HepG2 (cell line): Measurements from ENCODE around the gene ST6GALNAC2. TPM values are rescaled to one million over a fixed set of nuclear protein-coding genes. Genes with fewer than 3 reads are reported as not detected.

Experiments used
- ATAC-seq: fragments of 200-7000 bp; cut with Tn5 transposase; 3 replicates; pipeline ENCODE4 v1.9.1; 2020; ENCODE audit warnings: mild to moderate bottlenecking, moderate library complexity
- BruUV-seq: library from RNA; stranded (reverse); fragments of 400-500 nt; replicated peaks from 2 replicates; lab custom pipeline; 2021; lab: Mats Ljungman, UMichigan
- CTCF ChIA-PET: fragments of 300-600 bp; formaldehyde crosslinking; extraction: SDS; loops from one replicate; lab custom pipeline; 2021; ENCODE audit warnings: low total read pairs, inconsistent platforms, low intra/inter-chr PET ratio; lab: Yijun Ruan, JAX
- POLR2A ChIA-PET: fragments of 350-600 bp; sonication (Branson Sonifier 250); formaldehyde crosslinking; loops from one replicate; lab custom pipeline; 2020; ENCODE audit warnings: antibody characterized with exemption, inconsistent platforms; lab: Yijun Ruan, JAX
- DNase-seq: peaks from one replicate; pipeline ENCODE4 v3.0.0-alpha.2; 2015; ENCODE audit warnings: low spot score
- FAIRE-seq: peaks from 3 replicates; lab custom pipeline; 2011; peaks lifted over from hg19 to GRCh38; lab: Jason Lieb, UNC
- H2AFZ ChIP-seq: one replicate; pipeline ENCODE4 v1.6.1; 2011; ENCODE audit warnings: low read length, inconsistent platforms
- H3K27ac ChIP-seq: fragments of 300-600 bp; 3 replicates; pipeline ENCODE4 v1.8.0; 2011; ENCODE audit warnings: mixed run types, mild to moderate bottlenecking, mixed read lengths, low read length, inconsistent platforms; ENCODE audit not compliant: insufficient read depth; ENCODE audit errors: extremely low read length
- H3K27me3 ChIP-seq, 2 experiments: fragments of 200-600 bp in 1 of 2; 2 replicates in 1 of 2; 3 replicates in 1 of 2; pipeline versions ENCODE4 v1.6.0 to v1.8.0; 2011; ENCODE audit warnings: low read length in 2 of 2, mild to moderate bottlenecking in 2 of 2, moderate library complexity in 2 of 2, inconsistent platforms in 1 of 2; ENCODE audit not compliant: insufficient read depth in 2 of 2, control insufficient read depth in 1 of 2
- H3K36me3 ChIP-seq, 2 experiments: fragments of 200-600 bp in 1 of 2; replicated peaks in 1 of 2; 2 replicates in 1 of 2; 3 replicates in 1 of 2; pipeline versions ENCODE4 v1.5.1 to v1.8.0; 2011; ENCODE audit warnings: low read length in 2 of 2, inconsistent platforms in 1 of 2; ENCODE audit not compliant: insufficient read depth in 2 of 2, control insufficient read depth in 1 of 2
- H3K4me1 ChIP-seq: 2 replicates; pipeline ENCODE4 v1.5.1; 2012; ENCODE audit warnings: low read length, inconsistent platforms; ENCODE audit not compliant: insufficient read depth
- H3K4me2 ChIP-seq: 2 replicates; pipeline ENCODE4 v1.6.0; 2011; ENCODE audit warnings: low read depth, low read length, inconsistent platforms
- H3K4me3 ChIP-seq, 3 experiments: fragments of 200-600 bp in 1 of 3; sonication (generic), shearing (Covaris generic) in 1 of 3; replicated peaks in 1 of 3; 2 replicates each; pipeline ENCODE4 v1.5.1; 2011 to 2016; ENCODE audit warnings: low read length in 3 of 3, inconsistent platforms in 2 of 3, low read depth in 2 of 3, mild to moderate bottlenecking in 2 of 3, control low read depth in 1 of 3, mixed read lengths in 1 of 3; ENCODE audit not compliant: insufficient read depth in 1 of 3
- H3K79me2 ChIP-seq: one replicate; pipeline ENCODE4 v1.6.1; 2011; ENCODE audit warnings: low read length, inconsistent platforms; ENCODE audit not compliant: insufficient read depth
- H3K9ac ChIP-seq: 2 replicates; pipeline ENCODE4 v1.6.0; 2011; ENCODE audit warnings: mild to moderate bottlenecking, low read depth, low read length, inconsistent platforms; ENCODE audit not compliant: insufficient read depth
- H3K9me3 ChIP-seq: 2 replicates; pipeline ENCODE4 v1.5.1; 2012; ENCODE audit warnings: mild to moderate bottlenecking, low read length
- H4K20me1 ChIP-seq: 2 replicates; pipeline ENCODE4 v1.6.0; 2011; ENCODE audit warnings: inconsistent platforms, mild to moderate bottlenecking, low read length, moderate library complexity; ENCODE audit not compliant: insufficient read depth
- FOSL2 ChIP-seq: sonication (generic); formaldehyde crosslinking; IDR thresholded peaks from 2 replicates; pipeline ENCODE4 v1.4.0; 2020; ENCODE audit warnings: missing genetic modification reagents
- TFAP4 ChIP-seq: sonication (generic); IDR thresholded peaks from 2 replicates; pipeline ENCODE4 v1.6.1; 2016; ENCODE audit warnings: low read depth, borderline replicate concordance
- ZNF3 ChIP-seq: IDR thresholded peaks from 2 replicates; pipeline ENCODE4 v1.7.0; 2017; ENCODE audit warnings: inconsistent platforms
- ZNF83 ChIP-seq: sonication (generic); formaldehyde crosslinking; IDR thresholded peaks from 2 replicates; pipeline ENCODE4 v1.4.0; 2020; ENCODE audit warnings: missing genetic modification reagents, mild to moderate bottlenecking, borderline replicate concordance
- WGBS: methylation state at CpG from one replicate; pipeline ENCODE4 v1.1.6; 2017; ENCODE audit warnings: low lambda C conversion rate; 5-methylcytosine and 5-hydroxymethylcytosine counted together
- in situ Hi-C: cut with HindIII; loops from 2 replicates; pipeline ENCODE4 v1.10.0; 2017; ENCODE audit warnings: low pct_unique_long_range_greater_than_20kb; ENCODE audit not compliant: extremely low pct_ligation_motif_present
- intact Hi-C: fragments of 100-400 bp; cut with micrococcal nuclease; formaldehyde crosslinking; loops from one replicate; pipeline ENCODE4 v1.10.0; 2022; ENCODE audit not compliant: unreplicated experiment
- polyA plus RNA-seq, 8 experiments: library from polyadenylated mRNA; depleted of rRNA in 3 of 8; stranded (reverse) in 7 of 8; unstranded in 1 of 8; fragments of >200 nt; fragmentation: Illumina TruSeq in 4 of 8; extraction: Trizol in 4 of 8; gene quantifications; 2 replicates each; pipeline versions ENCODE4 v1.2.1 to v1.2.3, GENCODE V29; 2011 to 2016; ENCODE audit warnings: low read depth in 4 of 8, missing spikeins in 1 of 8, mixed read lengths in 1 of 8; ENCODE audit not compliant: insufficient read depth in 1 of 8
- total RNA-seq, 5 experiments: library from RNA; depleted of rRNA; stranded (reverse); fragments of >200 nt; fragmentation: Illumina TruSeq; extraction: Trizol; gene quantifications; 2 replicates each; pipeline ENCODE4 v1.2.3, GENCODE V29; 2016; ENCODE audit warnings: low read depth in 1 of 5
- TF ChIP-seq, protein P1 (sequence below): sonication (generic); formaldehyde crosslinking; IDR thresholded peaks from 2 replicates; pipeline ENCODE4 v1.4.0; 2020; ENCODE audit warnings: mild to moderate bottlenecking, missing genetic modification reagents, borderline replicate concordance
- TF ChIP-seq, protein P2 (sequence below): sonication (generic); formaldehyde crosslinking; IDR thresholded peaks from 2 replicates; pipeline ENCODE4 v1.8.1; 2023; ENCODE audit warnings: missing genetic modification reagents, inconsistent platforms, borderline replicate concordance

Gene ST6GALNAC2
- total and polyA plus RNA-seq, 2 of the 13 experiments (the other 11 are each of a cell fraction or from before 2014, with no cell fraction given), result 0.12 to 0.49 TPM

- Histone ChIP-seq H3K9ac (no peak overlapping the region), H3K27ac (no peak overlapping the region), H3K79me2 (no peaks in the 10 kb centered on the region), H4K20me1 (no peaks in the 10 kb centered on the region), H3K4me3 (no peak overlapping the region), H2AFZ (no peak overlapping the region), H3K9me3 (no peaks in the 10 kb centered on the region), H3K36me3 (no peaks in the 10 kb centered on the region), H3K4me2 (no peak overlapping the region), H3K4me1 (peaks cover 49% of the 10 kb centered on the region), H3K27me3 (no peaks in the 10 kb centered on the region)
- TF ChIP-seq FOSL2 (CRISPR knock-in tag), result no peak
- no peak for TF ChIP-seq ZNF83 (CRISPR knock-in tag)
- TF ChIP-seq, protein P1, sequence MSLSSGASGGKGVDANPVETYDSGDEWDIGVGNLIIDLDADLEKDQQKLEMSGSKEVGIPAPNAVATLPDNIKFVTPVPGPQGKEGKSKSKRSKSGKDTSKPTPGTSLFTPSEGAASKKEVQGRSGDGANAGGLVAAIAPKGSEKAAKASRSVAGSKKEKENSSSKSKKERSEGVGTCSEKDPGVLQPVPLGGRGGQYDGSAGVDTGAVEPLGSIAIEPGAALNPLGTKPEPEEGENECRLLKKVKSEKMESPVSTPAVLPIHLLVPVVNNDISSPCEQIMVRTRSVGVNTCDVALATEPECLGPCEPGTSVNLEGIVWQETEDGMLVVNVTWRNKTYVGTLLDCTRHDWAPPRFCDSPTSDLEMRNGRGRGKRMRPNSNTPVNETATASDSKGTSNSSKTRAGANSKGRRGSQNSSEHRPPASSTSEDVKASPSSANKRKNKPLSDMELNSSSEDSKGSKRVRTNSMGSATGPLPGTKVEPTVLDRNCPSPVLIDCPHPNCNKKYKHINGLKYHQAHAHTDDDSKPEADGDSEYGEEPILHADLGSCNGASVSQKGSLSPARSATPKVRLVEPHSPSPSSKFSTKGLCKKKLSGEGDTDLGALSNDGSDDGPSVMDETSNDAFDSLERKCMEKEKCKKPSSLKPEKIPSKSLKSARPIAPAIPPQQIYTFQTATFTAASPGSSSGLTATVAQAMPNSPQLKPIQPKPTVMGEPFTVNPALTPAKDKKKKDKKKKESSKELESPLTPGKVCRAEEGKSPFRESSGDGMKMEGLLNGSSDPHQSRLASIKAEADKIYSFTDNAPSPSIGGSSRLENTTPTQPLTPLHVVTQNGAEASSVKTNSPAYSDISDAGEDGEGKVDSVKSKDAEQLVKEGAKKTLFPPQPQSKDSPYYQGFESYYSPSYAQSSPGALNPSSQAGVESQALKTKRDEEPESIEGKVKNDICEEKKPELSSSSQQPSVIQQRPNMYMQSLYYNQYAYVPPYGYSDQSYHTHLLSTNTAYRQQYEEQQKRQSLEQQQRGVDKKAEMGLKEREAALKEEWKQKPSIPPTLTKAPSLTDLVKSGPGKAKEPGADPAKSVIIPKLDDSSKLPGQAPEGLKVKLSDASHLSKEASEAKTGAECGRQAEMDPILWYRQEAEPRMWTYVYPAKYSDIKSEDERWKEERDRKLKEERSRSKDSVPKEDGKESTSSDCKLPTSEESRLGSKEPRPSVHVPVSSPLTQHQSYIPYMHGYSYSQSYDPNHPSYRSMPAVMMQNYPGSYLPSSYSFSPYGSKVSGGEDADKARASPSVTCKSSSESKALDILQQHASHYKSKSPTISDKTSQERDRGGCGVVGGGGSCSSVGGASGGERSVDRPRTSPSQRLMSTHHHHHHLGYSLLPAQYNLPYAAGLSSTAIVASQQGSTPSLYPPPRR (CRISPR knock-in tag), result no peak
- no peak for TF ChIP-seq TFAP4
- TF ChIP-seq, protein P2, sequence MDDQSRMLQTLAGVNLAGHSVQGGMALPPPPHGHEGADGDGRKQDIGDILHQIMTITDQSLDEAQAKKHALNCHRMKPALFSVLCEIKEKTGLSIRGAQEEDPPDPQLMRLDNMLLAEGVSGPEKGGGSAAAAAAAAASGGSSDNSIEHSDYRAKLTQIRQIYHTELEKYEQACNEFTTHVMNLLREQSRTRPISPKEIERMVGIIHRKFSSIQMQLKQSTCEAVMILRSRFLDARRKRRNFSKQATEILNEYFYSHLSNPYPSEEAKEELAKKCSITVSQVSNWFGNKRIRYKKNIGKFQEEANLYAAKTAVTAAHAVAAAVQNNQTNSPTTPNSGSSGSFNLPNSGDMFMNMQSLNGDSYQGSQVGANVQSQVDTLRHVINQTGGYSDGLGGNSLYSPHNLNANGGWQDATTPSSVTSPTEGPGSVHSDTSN, result no peak
- no peak for TF ChIP-seq ZNF3 (CRISPR knock-in tag)
- POLR2A ChIA-PET, result no interaction called here
- no TSS peak for BruUV-seq
- CTCF ChIA-PET, result no interaction called here
- no peak for ATAC-seq
- no peak for FAIRE-seq
- no peak for DNase-seq
- in situ Hi-C loops, result no loop called here
- WGBS, result 85% methylated on average over 11 of the region's 11 CpGs
- intact Hi-C loops, result no loop called here
Observed at GRCh38 chr17:76574166-76574565, 11.5 kb downstream of the ST6GALNAC2 start.
